SHP77 treated with DMSO at 0.1 percent for 48 hours (cell line): ENCODE results near the gene ASPSCR1.
"Not testable (repeated sequence)": the region's sequence is repeated elsewhere in the genome, so short reads cannot be mapped to it uniquely, and the experiment has no call there.

Experiments used
- DNase-seq: peaks from one replicate; lab custom pipeline; 2025; lab: John Stamatoyannopoulos, UW

The ASPSCR1 gene

GRCh38 chr17:81941484-81942166, 35.8 kb upstream of the ASPSCR1 start:
- no peak for DNase-seq

DNA sequence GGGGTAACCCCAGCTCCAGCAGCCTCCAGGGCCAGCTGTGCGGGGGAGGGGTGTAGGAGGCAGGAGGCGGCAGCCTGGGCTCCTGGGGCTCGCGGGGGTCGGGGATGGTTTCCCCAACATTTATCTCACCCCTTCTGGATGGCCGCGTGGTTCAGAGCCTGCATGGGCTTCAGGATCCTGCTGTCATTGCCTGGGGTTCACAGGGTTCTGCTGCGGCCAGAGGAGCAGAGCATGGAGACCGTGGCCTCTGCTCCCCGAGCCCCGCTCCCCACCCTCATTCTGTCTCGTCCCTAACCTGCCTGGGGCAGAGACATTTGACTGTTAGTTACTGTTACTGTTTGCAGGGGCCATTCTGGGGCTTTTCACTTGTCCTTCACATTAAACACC, 35.3 kb upstream of the ASPSCR1 start:
- no peak for DNase-seq

DNA sequence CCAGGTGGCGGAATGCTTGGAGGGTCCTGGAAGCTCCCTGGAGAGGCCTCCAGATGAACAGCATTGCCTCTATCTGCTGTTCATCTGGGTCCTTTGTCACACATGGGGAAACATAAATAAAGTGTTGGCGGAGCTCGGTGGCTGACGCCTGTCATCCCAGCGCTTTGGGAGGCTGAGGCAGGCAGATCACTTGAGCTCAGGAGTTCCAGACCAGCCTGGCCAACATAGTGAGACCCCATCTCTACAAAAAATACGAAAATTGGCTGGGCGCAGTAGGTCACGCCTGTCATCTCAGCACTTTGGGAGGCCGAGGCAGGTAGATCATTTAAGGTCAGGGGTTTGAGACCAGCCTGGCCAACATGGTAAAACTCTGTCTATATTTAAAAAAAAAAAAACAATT, 32.6 kb upstream of the ASPSCR1 start:
- no peak for DNase-seq

GRCh38 chr17:81947189-81947588, 30.2 kb upstream of the ASPSCR1 start, which contains the start of gene MYADML2:
Gene MYADML2 (minus strand): TSS chr17:81947233. CDS start chr17:81941741, 5,492 bp downstream.
- no peak for DNase-seq

- DNase-seq, result no peak
Observed at GRCh38 chr17:81948635-81949378, 28.6 kb upstream of the ASPSCR1 start.

- DNase-seq, result no peak
Observed at GRCh38 chr17:81950501-81950900, 26.9 kb upstream of the ASPSCR1 start.

DNA sequence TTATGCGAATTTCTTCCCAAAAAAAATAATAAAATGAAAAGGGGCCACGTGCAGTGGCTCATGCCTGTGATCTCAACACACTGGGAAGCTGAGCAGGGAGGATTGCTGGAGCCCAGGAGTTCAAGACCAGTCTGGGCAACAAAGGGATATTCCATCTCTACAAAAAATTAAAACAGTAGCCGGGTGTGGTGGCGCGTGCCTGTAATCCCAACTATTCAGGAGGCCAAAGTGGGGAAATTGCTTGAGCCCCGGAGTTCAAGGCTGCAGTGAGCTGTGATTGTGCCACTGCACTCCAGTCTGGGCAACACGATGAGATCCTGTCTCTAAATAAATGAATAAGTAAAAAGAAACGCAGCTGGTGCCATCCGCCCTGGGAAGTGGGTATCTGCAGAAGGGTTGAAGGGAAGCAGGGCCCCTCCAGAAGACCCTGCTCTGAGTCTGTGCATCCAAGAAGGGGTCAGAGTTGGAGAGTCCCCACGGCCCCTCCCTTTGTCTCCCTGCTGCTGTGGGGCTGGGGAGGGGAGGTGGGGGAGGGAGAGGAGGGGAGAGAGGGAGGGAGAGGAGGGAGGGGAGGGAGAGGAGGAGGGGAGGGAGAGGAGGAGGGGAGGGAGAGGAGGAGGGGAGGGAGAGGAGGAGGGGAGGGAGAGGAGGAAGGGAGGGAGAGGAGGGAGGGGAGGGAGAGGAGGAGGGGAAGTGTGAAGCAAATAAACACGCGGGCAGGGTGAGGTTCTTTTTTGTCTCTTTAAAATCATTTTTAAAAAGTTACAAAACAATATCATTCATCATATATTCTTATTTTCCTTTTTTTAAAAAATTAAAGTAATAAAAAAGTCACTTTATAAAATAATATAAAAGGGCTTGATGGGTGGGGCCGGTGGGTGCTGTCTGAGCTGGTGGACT, 25.4 kb upstream of the ASPSCR1 start:
- no peak for DNase-seq

DNA sequence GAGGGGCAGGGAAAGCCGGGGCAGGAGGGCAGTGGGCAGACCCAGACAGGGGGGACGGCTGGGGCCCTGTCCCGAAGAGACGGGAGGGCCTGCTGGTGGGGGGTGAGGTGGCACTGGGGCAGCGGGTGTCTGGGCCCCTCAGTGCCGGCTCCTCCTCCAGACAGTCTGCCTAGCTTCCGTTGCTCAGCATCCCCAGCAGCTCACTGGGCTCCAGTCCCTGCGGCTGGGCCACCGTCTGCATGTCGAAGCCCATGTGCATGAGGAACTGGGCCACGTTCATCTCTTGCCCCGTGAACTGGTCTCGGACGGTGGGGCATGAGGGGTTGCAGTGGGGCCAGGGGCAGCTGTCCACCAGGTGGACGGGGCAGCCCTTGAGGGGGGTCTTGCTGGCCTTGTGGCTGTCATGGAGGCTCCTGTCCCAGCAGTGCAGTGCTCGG, 24.6 kb upstream of the ASPSCR1 start:
- no peak for DNase-seq

- DNase-seq, result not testable (repeated sequence)
Observed at GRCh38 chr17:81953443-81953842, 24.0 kb upstream of the ASPSCR1 start.

GRCh38 chr17:81954131-81955057, 23.0 kb upstream of the ASPSCR1 start:
- DNase-seq, result no peak

GRCh38 chr17:81955058-81955681, 22.3 kb upstream of the ASPSCR1 start:
- DNase-seq, result no peak

DNA sequence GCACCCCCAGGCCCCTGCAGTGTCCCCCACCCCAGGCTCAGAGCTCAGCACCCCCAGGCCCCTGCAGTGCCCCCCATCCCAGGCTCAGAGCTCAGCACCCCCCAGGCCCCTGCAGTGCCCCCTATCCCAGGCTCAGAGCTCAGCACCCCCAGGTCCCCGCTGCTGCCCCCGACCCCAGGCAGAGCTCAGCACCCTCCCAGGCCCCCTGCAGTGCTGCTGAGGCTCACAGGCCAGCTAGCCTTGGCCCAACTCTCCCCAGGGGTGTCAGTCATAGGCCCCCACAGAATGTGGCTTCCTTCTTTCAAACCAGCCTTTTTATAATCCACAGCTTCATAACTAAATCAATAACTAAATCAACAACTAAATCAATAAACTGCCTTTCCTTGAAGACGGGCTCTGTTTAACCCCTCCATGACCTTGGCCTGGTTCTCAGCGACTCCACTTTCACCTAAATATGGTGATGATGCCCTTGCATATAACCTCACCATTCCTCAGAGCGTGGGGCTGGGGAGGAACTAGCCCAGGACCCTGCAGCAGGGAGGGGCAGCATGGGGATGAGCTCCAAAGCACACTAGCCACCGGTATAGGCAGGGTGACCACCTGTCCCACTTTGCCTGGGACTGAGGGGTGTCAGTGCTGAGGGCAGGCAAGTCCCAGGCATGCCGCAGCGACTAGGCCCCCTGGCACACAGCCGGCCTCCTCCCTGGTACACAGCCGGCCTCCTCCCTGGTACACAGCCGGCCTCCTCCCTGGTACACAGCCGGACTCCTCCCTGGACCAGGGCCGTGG, 21.5 kb upstream of the ASPSCR1 start:
- DNase-seq, result no peak

DNA sequence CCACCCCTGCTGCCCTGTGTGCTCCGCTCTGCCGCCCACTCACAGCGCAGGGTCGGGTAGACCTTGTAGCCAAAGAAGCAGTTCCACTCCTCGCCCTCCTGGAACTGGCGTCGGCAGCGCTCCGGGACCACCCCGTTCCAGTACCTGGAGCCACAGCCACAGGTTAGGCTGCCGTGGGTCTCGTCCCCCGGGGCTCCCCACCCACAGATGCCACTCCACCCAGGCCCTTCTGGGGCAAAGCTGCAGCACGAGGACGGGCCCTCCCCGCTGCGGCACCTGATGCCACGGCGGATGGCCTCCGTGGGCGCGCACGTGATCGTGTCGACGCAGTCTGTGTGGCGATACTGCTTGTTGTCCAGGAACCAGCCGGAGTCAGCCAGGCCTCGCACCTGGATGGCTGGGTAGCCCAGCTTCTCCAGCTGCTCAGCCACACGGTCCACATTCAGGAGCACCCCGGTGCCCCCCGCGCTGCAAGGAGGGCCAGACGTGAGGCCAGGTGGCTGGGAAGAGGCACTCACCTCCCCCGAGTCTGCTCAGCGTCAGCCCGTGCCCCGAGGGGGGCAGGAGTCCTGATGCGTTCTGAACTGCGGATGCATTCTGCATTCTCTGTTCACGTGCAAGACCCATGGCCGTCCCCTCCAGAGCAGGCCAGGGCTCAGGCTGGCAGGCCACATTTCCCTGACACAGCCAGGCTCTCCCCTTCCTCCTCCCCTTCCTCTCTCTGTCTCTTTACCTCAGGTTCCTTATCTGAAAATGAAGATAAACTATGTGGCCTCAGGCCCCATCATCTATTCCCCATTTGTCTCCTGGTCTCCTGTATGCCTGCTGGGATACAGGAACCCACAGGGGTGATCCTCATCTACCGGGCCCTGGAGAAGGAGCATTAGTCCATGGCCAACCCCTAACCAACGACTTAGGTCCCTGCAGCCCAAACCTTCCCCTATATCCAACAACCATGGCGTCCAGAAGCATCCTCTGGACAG, 20.5 kb upstream of the ASPSCR1 start:
- DNase-seq, result no peak

- no peak for DNase-seq
Observed at GRCh38 chr17:81957691-81958432, 19.6 kb upstream of the ASPSCR1 start.

DNA sequence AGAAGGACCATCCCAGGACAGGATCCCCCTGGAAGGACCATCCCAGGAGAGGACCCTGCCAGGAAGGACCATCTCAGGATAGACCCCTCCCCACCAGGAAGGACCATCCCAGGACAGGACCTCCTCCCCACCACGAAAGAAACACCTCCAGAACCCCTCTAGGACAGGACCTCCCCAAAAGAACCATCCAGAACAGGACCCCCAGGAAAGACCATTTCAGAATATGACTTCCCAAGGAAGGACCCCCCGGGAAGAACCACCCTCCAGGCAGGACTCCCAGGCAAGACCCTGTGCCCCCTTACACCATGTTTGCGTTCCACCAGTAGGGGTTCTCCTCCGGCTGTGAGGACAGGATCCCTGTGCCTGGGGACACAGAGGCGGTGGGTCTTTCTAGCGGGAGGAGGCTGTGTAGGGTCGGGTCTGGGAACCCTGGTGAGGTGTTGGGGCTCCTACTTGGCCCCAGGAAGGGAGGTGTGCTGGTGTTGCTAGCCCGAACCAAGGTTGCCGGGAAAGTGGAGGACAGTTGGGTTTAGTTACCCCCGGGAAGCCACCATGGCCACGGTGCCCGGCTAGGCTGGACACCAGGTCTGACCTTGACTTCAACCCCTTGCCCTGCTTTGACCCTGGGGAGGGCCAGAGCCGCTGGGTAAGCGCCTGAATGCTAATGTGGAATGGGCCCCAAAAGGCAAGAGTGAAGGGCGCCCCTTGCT, 18.6 kb upstream of the ASPSCR1 start:
- no peak for DNase-seq

GRCh38 chr17:81959362-81960129, 17.9 kb upstream of the ASPSCR1 start:
- DNase-seq, result no peak
